ENCODE data around the gene SLC19A1.

SLC19A1 gene

GRCh38 chr21:45578811-45579381 is 36.7 kb upstream of the SLC19A1 start:
- H3K4me3 Mint-ChIP-seq = no peak overlapping the region
- H3K9me3 Mint-ChIP-seq = peaks cover 9% of the 10 kb centered on the region
- peaks cover 6% of the 10 kb centered on the region for H3K4me1 Mint-ChIP-seq
- no peak for TF ChIP-seq CTCF (IDR thresholded peaks at IDR 0.05; ENCODE audit: unreplicated experiment in 3 of 3)
- H3K27me3 Mint-ChIP-seq (ENCODE audit: low read depth) = peaks cover 17% of the 10 kb centered on the region
- no peak overlapping the region for H3K27ac Mint-ChIP-seq
- H3K36me3 Mint-ChIP-seq (ENCODE audit: low read depth) = no peaks in the 10 kb centered on the region

GRCh38 chr21:45578176-45578801 is 36.0 kb upstream of the SLC19A1 start:
- TF ChIP-seq CTCF (IDR thresholded peaks at IDR 0.05; ENCODE audit: unreplicated experiment in 3 of 3) = no peak
- Mint-ChIP-seq H3K9me3 (peaks cover 9% of the 10 kb centered on the region), H3K4me3 (no peak overlapping the region), H3K27ac (no peak overlapping the region), H3K36me3 (ENCODE audit: low read depth) (no peaks in the 10 kb centered on the region), H3K4me1 (peaks cover 12% of the 10 kb centered on the region), H3K27me3 (ENCODE audit: low read depth) (peaks cover 18% of the 10 kb centered on the region)

- no peak for TF ChIP-seq CTCF (IDR thresholded peaks at IDR 0.05; ENCODE audit: unreplicated experiment in 3 of 3)
- peaks cover 5% of the 10 kb centered on the region for H3K9me3 Mint-ChIP-seq
- no peak overlapping the region for H3K4me3 Mint-ChIP-seq
- H3K4me1 Mint-ChIP-seq = peaks cover 15% of the 10 kb centered on the region
- H3K27me3 Mint-ChIP-seq (ENCODE audit: low read depth) = peaks cover 17% of the 10 kb centered on the region
- H3K27ac Mint-ChIP-seq = no peak overlapping the region
- H3K36me3 Mint-ChIP-seq (ENCODE audit: low read depth) = no peaks in the 10 kb centered on the region
These were observed 35.5 kb upstream of the SLC19A1 start for GRCh38 chr21:45577801-45578175.

- Mint-ChIP-seq H3K4me1 (peaks cover 15% of the 10 kb centered on the region), H3K27me3 (ENCODE audit: low read depth) (peaks cover 17% of the 10 kb centered on the region), H3K4me3 (no peak overlapping the region), H3K36me3 (ENCODE audit: low read depth) (no peaks in the 10 kb centered on the region), H3K27ac (no peak overlapping the region), H3K9me3 (no peaks in the 10 kb centered on the region)
- no peak for TF ChIP-seq CTCF (IDR thresholded peaks at IDR 0.05; ENCODE audit: unreplicated experiment in 3 of 3)
These were observed 34.8 kb upstream of the SLC19A1 start for GRCh38 chr21:45576838-45577737.

- H3K4me3 Mint-ChIP-seq = no peak overlapping the region
- no peak overlapping the region for H3K27ac Mint-ChIP-seq
- TF ChIP-seq CTCF (IDR thresholded peaks at IDR 0.05; ENCODE audit: unreplicated experiment in 3 of 3) = no peak
- peaks cover 22% of the 10 kb centered on the region for H3K4me1 Mint-ChIP-seq
- H3K27me3 Mint-ChIP-seq (ENCODE audit: low read depth) = peaks cover 22% of the 10 kb centered on the region
- no peaks in the 10 kb centered on the region for H3K9me3 Mint-ChIP-seq
- H3K36me3 Mint-ChIP-seq (ENCODE audit: low read depth) = no peaks in the 10 kb centered on the region
These were observed 34.0 kb upstream of the SLC19A1 start for GRCh38 chr21:45575993-45576837.
